ENCODE measurements around the gene PRSS12.
A peak's percentile ranks its signal among the peaks of the same experiment; 100 is the strongest.
"Not testable (repeated sequence)": the region's sequence is repeated elsewhere in the genome, so short reads cannot be mapped to it uniquely, and the experiment has no call there.

PRSS12 gene, protein sequence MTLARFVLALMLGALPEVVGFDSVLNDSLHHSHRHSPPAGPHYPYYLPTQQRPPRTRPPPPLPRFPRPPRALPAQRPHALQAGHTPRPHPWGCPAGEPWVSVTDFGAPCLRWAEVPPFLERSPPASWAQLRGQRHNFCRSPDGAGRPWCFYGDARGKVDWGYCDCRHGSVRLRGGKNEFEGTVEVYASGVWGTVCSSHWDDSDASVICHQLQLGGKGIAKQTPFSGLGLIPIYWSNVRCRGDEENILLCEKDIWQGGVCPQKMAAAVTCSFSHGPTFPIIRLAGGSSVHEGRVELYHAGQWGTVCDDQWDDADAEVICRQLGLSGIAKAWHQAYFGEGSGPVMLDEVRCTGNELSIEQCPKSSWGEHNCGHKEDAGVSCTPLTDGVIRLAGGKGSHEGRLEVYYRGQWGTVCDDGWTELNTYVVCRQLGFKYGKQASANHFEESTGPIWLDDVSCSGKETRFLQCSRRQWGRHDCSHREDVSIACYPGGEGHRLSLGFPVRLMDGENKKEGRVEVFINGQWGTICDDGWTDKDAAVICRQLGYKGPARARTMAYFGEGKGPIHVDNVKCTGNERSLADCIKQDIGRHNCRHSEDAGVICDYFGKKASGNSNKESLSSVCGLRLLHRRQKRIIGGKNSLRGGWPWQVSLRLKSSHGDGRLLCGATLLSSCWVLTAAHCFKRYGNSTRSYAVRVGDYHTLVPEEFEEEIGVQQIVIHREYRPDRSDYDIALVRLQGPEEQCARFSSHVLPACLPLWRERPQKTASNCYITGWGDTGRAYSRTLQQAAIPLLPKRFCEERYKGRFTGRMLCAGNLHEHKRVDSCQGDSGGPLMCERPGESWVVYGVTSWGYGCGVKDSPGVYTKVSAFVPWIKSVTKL

DNA sequence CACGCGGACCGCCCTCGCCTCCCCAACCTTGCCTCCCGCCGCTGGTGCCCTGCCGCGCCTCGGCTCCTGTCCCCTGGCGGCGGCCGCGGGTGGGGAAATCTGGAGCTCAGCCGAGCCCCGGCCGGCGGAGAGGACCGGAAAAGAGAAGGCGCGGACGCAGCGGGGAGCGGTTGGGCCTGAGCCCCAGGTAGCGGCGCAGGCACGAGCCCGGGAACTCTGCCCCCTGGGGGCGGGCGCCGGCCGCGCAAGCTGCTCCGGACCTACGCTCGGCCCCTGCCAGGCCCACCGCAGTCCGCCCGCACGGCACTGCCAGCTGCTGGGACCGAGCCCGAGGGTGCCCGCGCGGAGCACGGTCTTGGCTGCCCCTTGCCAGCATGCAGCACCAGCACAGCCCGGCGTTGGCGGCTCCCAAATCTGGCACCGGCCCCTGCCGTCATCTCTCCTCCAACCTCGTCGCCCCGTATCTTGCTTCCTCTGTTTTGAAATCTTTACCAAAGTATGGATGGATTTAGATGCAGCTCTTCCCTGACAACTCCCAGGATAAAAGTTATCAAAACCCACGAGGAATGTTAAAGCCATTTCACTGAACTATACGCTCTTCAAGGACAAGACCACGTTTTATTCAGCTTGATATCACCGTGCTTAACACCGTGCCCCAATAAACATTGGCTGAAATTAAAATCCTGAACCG, at the start of gene PRSS12:
PRSS12 (minus strand) TSS at position 161 of the 691 bp plus-strand sequence. CDS start 283 bp downstream, outside the sequence.
- DNase-seq: peak; percentile 48 to 52

DNA sequence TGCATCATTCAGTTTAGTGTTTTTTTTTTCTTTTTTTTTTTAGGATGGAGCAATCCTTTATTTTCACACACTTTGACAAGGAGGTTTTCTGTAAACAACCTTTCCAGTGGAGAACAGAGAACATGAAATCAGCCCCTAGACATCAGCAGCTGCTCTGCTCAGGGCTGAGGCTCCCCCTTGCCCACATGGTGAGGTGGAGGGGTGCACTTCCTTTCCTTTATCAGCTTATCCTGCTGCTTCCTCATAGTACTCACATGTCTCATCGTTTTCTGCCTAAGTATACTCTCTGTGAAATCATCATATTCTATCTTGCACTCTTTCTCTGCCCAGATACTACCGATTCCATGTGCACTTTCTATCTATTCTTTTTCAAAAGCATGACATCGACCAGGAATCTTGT, 47.6 kb upstream of the PRSS12 start:
- no peak for DNase-seq

DNA sequence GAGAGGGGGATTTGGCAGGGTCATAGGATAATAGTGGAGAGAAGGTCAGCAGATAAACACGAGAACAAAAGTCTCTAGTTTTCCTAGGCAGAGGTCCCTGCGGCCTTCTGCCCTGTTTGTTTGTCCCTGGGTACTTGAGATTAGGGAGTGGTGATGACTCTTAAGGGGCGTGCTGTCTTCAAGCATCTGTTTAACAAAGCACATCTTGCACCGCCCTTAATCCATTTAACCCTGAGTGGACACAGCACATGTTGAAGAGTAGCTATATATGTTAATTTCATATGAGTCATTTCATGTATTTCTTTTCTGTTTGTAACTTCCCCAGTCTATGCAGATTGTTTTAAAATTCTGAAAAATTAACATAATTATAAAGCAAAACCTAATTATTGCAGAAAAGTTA, 47.1 kb upstream of the PRSS12 start:
- DNase-seq: not testable (repeated sequence)

DNA sequence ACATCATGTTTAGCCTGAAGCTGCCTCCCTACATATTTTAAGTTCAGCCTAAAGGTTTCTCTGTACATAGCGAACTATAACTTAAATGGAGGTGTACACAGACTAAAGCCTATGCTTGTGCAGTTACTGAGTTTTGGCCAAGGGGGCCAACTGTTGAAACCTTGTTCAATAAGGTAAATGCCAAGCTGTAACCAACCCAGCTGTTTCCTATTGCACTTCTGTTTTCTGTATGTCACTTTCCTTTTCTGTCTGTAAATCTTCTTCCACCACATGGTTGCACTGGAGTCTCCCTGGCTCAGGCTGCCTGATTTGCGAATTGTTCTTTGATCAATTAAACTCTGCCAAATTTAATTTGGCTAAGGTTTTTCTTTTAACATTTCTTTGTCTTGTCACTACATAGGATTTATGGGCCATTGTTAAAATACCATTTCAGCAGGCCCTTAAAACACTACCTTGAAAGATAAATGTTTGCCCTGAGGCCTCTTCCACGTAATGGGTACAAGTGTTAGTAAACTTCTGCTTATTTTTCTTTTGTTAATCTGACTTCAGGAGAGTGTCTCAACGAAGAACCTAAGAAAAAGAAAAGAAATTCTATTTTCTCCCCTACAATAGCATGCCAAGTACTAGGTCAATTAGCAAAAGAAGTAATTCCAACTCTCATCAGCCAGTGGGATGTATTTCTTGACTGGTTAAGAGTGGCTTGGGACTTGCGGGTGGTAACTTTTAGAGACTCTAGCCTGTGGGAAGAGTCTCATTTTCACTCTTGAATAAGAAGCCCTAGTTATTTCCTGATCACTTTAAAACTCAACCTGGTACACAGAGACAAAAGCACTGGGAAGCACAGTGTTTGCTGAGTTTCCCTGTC, 45.7 kb upstream of the PRSS12 start:
- no peak for DNase-seq

- DNase-seq: no peak
Observed at GRCh38 chr4:118397623-118397979, 44.8 kb upstream of the PRSS12 start.

GRCh38 chr4:118396881-118397622, 44.2 kb upstream of the PRSS12 start:
- DNase-seq: no peak

- no peak for DNase-seq
Observed at GRCh38 chr4:118395057-118395644, 42.3 kb upstream of the PRSS12 start.

DNA sequence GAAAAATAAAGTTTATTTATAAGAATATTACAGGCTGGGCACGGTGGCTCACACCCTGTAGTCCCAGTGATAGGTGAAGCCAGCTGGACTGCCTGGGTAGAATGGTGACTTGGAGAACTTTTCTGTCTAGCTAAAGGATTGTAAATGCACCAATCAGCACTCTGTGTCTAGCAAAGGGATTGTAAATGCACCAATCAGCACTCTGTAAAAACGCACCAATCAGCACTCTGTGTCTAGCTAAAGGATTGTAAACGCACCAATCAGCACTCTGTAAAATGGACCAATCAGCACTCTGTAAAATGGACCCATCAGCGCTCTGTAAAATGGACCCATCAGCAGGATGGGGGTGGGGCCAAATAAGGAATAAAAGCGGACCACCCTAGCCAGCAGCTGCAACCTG, 39.7 kb upstream of the PRSS12 start:
- DNase-seq: not testable (repeated sequence)

GRCh38 chr4:118390121-118390520, 37.3 kb upstream of the PRSS12 start:
- DNase-seq: no peak

- DNase-seq: no peak
Observed at GRCh38 chr4:118389721-118390120, 36.9 kb upstream of the PRSS12 start.

DNA sequence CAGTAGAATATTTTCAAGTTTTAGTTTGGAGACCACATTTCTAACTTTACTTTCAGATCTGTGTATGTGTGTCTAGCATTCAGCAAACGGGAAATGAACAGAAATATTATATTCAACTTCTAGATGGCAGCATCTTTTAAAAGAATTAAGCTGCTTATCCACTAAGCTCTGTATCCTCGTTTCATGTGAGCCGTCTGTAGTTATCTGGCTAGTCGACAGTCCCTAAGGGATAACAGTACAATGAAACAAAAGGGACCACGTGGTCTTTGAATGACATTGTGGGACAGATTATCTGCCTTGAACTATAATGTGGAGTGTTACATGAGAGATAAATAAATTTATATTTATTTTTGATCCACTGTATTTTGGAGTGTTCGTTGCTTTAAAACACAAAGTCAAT, 35.8 kb upstream of the PRSS12 start:
- no peak for DNase-seq

DNA sequence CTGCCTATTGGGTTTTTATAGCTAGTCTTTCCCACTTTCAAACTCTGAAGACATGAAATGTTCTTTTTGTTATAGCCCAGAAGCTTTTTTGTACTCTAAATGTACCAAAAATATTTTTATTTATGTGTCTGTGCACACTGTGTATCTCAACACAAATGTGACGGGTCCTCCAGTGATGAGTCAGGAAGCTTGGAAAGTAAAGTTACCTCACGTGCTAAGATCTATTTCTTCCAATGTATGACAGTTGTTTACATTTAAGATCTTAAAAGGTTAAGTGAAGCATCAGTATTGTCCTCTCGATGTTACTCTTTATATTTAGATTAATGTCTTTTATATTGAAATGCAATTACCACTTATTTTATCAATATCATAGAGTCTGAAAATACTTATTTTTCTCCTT, 29.1 kb upstream of the PRSS12 start:
- no peak for DNase-seq

DNA sequence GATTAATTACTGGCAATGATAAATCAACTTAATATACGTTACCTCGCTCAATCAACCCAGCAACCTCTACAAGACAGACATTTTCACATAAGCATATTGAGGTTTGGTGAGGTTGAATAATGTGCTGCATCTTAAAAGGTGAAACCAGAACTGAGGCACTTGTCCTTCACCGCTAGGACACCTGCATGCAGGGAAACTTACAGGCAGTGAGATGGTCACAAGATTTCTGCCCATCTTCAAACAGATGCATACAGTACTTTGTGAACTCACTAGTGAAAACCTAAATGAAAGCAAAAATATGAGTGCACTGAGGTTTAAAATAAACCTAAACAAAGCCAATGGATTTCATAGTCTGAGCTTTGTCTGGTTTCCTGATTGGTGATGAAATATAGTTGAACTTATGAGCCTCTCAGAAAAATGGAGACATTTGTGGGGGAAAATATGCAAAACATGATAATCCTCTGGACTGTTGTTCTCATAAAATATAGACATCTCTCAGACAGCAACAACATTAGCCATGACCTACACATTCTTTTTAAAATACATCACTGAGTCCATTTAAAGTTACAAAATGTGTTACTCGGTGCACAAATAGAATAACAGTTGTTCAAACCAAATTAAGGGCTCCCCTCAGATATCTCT, 20.9 kb upstream of the PRSS12 start:
- DNase-seq: no peak

- DNase-seq: no peak
Observed at GRCh38 chr4:118372251-118372650, 19.4 kb upstream of the PRSS12 start.

GRCh38 chr4:118369231-118369630, 16.4 kb upstream of the PRSS12 start:
- DNase-seq: no peak

- no peak for DNase-seq
Observed at GRCh38 chr4:118367872-118368271, 15.1 kb upstream of the PRSS12 start.

- DNase-seq: no peak
Observed at GRCh38 chr4:118367361-118367760, 14.6 kb upstream of the PRSS12 start.

GRCh38 chr4:118363166-118363565, 10.4 kb upstream of the PRSS12 start:
- DNase-seq: no peak

- DNase-seq: no peak
Observed at GRCh38 chr4:118361192-118361591, 8.4 kb upstream of the PRSS12 start.

DNA sequence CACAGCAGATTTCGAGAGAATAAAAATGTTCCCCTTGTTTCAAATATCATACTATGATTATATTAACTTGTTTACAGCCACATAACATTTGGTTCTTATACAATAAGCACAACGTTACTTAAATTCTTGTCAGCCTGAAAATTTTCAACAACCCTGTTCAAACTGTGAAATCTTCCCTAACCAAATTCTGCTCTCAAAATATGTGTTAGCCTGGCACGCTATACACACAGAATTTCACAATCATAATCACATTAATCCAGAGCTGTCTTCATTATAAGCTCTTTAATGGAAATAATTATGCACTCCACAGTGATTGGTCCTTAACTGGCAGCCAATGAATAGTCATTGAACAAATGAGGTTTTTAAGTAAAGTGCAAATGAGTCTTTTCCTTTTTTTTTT, 7.3 kb upstream of the PRSS12 start:
- DNase-seq: no peak

DNA sequence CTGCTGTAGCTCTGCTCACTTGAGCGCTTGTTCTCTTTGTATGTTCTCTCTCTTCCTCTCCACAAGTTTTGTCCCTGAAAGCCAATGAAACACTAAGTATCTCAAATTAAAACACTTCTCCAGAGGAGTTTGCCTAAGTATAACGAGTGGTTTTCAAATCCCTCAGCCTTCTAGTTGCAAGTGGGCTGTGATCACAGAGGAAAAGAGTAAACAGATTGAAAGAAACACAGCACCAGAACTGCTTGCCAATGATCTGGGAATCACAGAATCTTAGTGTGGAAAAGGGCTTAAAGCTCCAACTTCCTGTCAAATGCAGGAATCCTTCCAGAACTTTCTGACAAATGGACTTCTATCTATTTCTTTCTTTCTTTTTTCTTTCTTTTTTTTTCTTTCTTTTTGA, 4.8 kb upstream of the PRSS12 start:
- DNase-seq: no peak
